ENCODE data around the gene TEAD3.

- TF ChIP-seq POLR2A (IDR thresholded peaks at IDR 0.05; ENCODE audit: low read length) (no peak), GATA1 (IDR thresholded peaks at IDR 0.05; ENCODE audit: low read depth, low read length) (no peak)
These were observed 67.4 kb downstream of the TEAD3 start for GRCh38 chr6:35429463-35429862.

Measured in erythroblast (primary cell).